HG02571 (cell line): ENCODE measurements around the gene SPHK2.
"Not testable (repeated sequence)": the region's sequence is repeated elsewhere in the genome, so short reads cannot be mapped to it uniquely, and the experiment has no call there.

ENCODE experiments used
- ATAC-seq: cut with Tn5 transposase; IDR thresholded peaks from one replicate; pipeline ENCODE4 v1.9.1; 2021; ENCODE audit warnings: mild to moderate bottlenecking, moderate library complexity; ENCODE audit not compliant: unreplicated experiment

Gene SPHK2

GRCh38 chr19:48624067-48624594, 4.8 kb downstream of the SPHK2 start:
- peak; percentile 54 for ATAC-seq

DNA sequence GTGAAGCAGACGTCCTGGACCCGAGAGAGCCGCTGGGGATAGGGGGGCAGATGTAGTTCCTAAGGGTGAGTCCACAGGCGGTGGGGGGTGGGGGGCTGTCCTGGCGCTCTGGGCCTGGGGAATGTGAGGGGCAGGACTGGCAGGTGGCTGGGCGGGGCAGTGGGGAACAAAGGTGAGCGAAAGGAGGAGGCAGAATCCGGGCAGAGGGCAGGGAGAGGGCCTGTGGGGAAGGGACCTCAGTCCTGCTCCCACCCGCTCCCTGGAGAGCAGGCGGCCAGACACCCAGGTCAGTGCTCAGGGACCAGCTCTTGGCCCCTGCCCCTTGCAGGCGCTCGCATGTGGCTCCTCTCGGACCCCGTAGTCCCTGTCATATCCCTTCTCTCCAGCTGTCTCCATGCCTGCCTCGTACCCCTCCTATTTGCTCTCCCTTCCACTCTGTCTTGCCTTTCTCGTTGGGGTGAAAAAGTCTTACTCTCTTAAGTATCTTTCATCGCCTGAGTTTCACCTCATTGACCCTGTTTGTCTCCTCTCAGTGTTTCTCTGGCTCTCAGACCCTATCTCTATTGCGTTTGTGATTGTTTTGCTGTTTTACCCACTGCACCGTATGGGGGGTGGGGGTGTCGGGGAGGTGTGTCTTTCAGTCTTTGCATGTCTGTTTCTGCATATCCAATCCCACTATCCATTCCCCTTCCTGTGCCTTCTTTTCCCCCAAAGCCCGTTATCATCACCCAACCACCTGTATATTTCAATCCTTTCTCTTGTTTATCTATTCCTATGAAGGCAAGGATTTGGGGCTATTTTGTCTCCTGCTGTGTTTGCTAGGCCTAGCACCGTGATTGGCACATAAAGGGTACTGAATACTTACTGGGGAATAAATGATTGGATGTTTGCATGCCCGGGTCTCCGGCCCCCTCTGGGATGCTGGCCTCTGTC, 5.8 kb downstream of the SPHK2 start:
- no peak for ATAC-seq

- ATAC-seq = no peak
Measured at GRCh38 chr19:48625891-48626327, 6.6 kb downstream of the SPHK2 start.

GRCh38 chr19:48627201-48627864, 8.0 kb downstream of the SPHK2 start:
- ATAC-seq = no peak

GRCh38 chr19:48627865-48628314, 8.6 kb downstream of the SPHK2 start:
- ATAC-seq = no peak

GRCh38 chr19:48628486-48629296, 9.4 kb downstream of the SPHK2 start:
- ATAC-seq = no peak

- ATAC-seq = no peak
Measured at GRCh38 chr19:48629297-48629598, 9.9 kb downstream of the SPHK2 start.

DNA sequence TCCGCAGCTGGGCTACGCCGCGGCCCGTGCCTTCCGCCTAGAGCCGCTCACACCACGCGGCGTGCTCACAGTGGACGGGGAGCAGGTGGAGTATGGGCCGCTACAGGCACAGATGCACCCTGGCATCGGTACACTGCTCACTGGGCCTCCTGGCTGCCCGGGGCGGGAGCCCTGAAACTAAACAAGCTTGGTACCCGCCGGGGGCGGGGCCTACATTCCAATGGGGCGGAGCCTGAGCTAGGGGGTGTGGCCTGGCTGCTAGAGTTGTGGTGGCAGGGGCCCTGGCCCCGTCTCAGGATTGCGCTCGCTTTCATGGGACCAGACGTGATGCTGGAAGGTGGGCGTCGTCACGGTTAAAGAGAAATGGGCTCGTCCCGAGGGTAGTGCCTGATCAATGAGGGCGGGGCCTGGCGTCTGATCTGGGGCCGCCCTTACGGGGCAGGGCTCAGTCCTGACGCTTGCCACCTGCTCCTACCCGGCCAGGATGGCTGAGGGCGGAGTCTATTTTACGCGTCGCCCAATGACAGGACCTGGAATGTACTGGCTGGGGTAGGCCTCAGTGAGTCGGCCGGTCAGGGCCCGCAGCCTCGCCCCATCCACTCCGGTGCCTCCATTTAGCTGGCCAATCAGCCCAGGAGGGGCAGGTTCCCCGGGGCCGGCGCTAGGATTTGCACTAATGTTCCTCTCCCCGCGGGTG, 10.4 kb downstream of the SPHK2 start:
- ATAC-seq = no peak

GRCh38 chr19:48630296-48631063, 11.2 kb downstream of the SPHK2 start:
- no peak for ATAC-seq

- ATAC-seq = no peak
Measured at GRCh38 chr19:48631225-48631624, 11.9 kb downstream of the SPHK2 start.

- not testable (repeated sequence) for ATAC-seq
Measured at GRCh38 chr19:48632286-48632685, 13.0 kb downstream of the SPHK2 start.

DNA sequence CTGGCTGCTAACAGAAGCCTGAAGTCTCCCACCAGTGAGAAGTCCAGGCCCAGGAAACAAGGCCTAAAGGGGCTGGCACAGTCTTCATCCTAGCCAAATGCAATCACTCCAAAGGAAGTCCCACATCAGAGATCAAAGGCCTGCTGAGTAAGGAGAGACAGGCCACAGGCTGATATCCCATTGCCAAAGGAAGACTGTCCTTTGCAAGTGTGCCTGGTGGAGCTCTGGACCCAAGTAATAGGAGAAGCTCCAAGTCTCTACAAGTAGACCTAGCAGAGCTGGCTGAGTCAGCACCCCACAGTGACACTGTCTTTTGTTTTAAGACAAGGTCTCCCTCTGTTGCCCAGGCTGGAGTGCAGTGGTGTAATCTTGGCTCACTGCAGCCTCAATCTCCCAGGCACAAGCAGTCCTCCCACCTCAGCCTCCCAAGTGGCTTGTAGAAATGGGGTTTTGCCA, 13.4 kb downstream of the SPHK2 start:
- no peak for ATAC-seq

DNA sequence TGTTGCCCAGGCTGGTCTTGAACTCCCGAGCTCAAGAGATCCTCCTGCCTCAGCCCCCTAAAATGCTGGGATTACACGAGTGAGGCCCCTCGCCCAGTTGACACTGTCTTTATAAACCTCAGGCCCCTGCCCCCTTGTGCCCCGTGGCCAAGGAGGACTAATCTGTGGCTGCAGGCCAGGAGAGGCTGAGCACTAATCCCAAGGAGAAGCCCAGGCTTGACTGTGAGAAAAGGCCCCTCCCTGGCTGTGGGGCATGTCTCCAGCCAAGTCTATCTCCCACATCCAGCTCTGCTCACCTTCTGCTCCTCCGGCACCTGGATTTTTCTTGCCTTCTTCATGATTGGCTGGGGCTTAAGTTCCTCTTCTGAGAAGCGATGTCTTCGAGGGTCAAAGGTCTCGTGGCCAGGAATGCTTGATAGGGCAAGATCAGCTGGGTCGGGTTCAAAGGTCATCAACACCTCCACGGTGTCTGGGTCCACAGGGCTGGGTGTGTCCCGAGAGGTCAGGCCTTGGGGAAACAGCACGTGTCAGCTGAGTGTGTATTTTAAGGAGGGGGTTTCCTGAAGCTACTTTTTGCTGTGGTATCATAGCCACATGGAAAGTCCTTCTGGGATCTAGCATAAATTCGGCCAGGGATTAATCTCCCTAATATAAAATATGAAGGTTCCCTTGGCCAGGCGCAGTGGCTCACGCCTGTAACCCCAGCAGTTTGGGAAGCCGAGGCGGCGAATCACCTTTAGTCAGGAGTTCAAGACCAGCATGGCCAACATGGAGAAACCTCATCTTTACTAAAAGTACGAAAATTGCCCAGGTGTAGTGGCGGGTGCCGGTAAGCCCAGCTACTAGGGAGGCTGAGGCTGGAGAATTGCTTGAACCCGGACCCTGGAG, 14.1 kb downstream of the SPHK2 start:
- no peak for ATAC-seq

- ATAC-seq = no peak
Measured at GRCh38 chr19:48634036-48634342, 14.7 kb downstream of the SPHK2 start.

GRCh38 chr19:48634424-48635262, 15.3 kb downstream of the SPHK2 start:
- peak; percentile 34 for ATAC-seq

GRCh38 chr19:48635263-48635965, 16.1 kb downstream of the SPHK2 start:
- no peak for ATAC-seq
